ENCODE results near the gene CYB5R2.

- no peak for TF ChIP-seq CTCF (IDR thresholded peaks at IDR 0.05)
- no peak for TF ChIP-seq POLR2A (IDR thresholded peaks at IDR 0.05)
Measured at GRCh38 chr11:7687386-7687785, 14.1 kb upstream of the CYB5R2 start.

All from body of pancreas (tissue), 4 donors.